Measurements from ENCODE around the gene FBXL4. TPM values are rescaled to one million over a fixed set of nuclear protein-coding genes. Genes with fewer than 3 reads are reported as not detected.

Gene FBXL4
- total RNA-seq, 1 donor from 2014 or later, result 12.6 TPM

DNA sequence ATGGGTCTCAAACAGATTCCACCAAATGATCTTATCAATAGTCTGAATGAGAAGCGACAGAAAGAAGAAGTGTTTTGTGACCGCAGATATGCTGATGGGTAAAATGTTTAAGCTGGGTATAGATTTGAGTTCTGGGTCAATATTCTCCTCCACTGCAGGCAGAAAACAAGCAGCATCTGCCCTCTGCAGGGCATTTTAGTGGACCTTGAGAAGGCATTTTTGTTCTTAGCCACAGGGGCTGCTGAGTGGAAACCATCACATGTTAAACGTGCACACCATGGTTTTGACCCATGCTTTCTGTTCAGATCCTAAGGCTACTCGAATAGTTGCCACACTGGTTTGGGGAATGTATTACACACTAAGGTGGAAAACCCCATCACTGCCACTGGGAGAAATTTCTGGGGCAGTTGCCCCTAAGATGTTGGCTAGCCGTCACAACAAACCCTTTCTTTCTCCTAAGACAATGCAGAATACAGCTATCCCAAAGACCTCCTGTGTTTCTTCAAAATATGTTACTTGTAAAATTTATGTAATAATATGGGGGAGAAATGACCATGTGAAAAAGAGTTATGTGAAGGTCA lies 107.9 kb downstream of the FBXL4 start:
- H3K4me1 Mint-ChIP-seq (ENCODE audit: low read depth), result peaks cover 15% of the 10 kb centered on the region
- no peaks in the 10 kb centered on the region for H3K36me3 Mint-ChIP-seq (ENCODE audit: low read depth)
- intact Hi-C loops (cut with micrococcal nuclease), result loop anchor here (10.0 kb wide), 1 partner anchor 505 kb away; the partner anchor contains the start of gene FAXC

DNA sequence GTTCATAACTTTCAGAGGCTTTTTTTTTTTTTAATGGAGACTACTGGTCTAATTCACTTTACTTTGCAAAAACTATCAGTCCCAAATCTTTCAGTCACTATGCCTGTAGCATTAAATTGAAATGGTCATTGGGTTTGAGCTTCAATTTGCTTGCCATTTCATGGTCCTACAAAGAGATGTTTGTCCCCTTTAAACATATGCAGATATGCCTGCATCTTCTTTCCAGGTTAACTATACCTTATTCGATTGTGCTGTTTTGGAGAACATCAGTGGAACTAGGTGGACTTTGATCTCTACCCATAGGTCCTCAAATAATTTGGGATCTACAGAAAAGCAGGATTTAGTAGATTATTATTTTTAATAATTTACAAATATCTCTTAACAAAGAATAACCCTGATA lies 108.8 kb downstream of the FBXL4 start:
- H3K9me3 Mint-ChIP-seq, result no peaks in the 10 kb centered on the region
- no peaks in the 10 kb centered on the region for H3K36me3 Mint-ChIP-seq (ENCODE audit: low read depth)
- no peak overlapping the region for H3K27ac Mint-ChIP-seq
- H3K4me3 Mint-ChIP-seq (ENCODE audit: low read depth), result no peak overlapping the region
- no peak for DNase-seq (ENCODE audit: low spot score)
- intact Hi-C loops (cut with micrococcal nuclease), result no loop called here
- H3K27me3 Mint-ChIP-seq (ENCODE audit: low read depth), result peaks cover 78% of the 10 kb centered on the region
- H3K4me1 Mint-ChIP-seq (ENCODE audit: low read depth), result peaks cover 14% of the 10 kb centered on the region

More for the DNA sequence above, 107.9 kb downstream of the FBXL4 start:
- no peak for DNase-seq (ENCODE audit: low spot score)
- Mint-ChIP-seq H3K27me3 (ENCODE audit: low read depth) (peaks cover 79% of the 10 kb centered on the region), H3K9me3 (no peaks in the 10 kb centered on the region), H3K4me3 (ENCODE audit: low read depth) (no peak overlapping the region), H3K27ac (no peak overlapping the region)

DNA sequence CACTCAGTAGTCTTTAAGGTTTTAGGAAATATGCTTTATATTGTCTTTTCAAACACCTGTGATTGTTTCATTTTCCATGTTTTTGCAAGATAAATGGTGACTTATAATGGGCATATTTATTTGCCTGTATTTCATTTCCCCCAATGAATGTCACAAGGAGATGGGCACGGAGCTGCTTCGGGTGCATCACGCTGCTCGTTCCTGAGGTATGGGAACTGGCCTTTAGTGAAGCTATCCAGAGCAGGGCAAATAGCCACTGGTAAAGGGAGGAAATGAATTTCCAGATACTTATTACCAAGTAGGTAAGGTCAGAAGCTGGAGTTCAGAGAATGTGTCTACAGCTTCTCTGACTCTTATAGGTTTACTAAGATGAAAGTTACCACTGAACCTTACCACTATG lies 109.7 kb downstream of the FBXL4 start:
- H3K27ac Mint-ChIP-seq, result no peak overlapping the region
- no peak overlapping the region for H3K4me3 Mint-ChIP-seq (ENCODE audit: low read depth)
- H3K9me3 Mint-ChIP-seq, result no peaks in the 10 kb centered on the region
- no peaks in the 10 kb centered on the region for H3K36me3 Mint-ChIP-seq (ENCODE audit: low read depth)
- peaks cover 24% of the 10 kb centered on the region for H3K4me1 Mint-ChIP-seq (ENCODE audit: low read depth)
- no peak for DNase-seq (ENCODE audit: low spot score)
- intact Hi-C loops (cut with micrococcal nuclease), result no loop called here
- H3K27me3 Mint-ChIP-seq (ENCODE audit: low read depth), result peaks cover 80% of the 10 kb centered on the region

DNA sequence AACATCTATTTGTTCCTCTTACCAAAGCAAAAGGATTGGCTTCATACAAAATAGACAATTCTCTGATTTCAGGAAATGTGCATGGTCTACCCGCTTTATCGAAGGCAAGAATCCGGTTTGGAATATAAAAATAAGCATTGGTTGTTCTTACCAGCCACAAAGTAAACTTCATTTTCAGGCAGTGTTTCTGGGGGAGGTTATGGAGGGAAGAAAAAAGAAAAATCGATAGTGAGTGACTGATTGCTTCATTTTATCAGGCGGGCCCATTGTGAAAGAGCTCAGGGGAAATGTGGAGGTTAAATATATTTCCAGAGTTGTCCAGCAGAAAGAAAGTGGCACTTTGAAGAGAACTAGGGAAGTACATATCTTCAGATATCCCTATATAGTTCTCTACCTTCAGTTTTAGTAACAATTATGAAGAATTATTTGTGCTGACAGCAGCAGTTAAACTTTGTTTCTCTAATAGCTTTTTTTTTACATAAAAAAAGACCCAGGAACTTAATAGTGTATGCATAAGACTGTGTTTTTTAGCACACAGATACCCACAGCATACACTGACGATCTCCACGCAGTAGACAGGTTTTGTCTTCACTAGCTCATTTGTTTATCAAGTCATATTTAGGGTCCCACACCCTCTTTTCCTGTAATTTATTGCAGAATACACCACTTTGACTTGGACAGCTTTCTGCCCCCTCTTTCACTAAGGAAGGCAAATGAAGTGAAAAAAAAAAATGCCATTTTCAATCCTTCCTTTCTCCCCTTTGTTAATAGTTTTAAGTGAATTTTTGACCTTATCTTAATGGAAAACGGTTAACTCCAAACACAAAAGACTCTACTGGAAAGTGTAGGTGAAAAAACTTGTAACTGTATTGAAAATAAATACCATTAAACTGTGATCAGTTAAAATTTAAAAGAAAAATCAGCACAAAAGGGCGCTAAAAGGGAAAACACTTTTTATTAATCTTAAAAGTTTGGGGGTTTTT lies 110.5 kb downstream of the FBXL4 start:
- no peaks in the 10 kb centered on the region for H3K36me3 Mint-ChIP-seq (ENCODE audit: low read depth)
- H3K4me3 Mint-ChIP-seq (ENCODE audit: low read depth), result no peak overlapping the region
- peaks cover 28% of the 10 kb centered on the region for H3K4me1 Mint-ChIP-seq (ENCODE audit: low read depth)
- H3K27ac Mint-ChIP-seq, result no peak overlapping the region
- no peak for DNase-seq (ENCODE audit: low spot score)
- H3K27me3 Mint-ChIP-seq (ENCODE audit: low read depth), result peaks cover 78% of the 10 kb centered on the region
- H3K9me3 Mint-ChIP-seq, result no peaks in the 10 kb centered on the region
- intact Hi-C loops (cut with micrococcal nuclease), result no loop called here

DNA sequence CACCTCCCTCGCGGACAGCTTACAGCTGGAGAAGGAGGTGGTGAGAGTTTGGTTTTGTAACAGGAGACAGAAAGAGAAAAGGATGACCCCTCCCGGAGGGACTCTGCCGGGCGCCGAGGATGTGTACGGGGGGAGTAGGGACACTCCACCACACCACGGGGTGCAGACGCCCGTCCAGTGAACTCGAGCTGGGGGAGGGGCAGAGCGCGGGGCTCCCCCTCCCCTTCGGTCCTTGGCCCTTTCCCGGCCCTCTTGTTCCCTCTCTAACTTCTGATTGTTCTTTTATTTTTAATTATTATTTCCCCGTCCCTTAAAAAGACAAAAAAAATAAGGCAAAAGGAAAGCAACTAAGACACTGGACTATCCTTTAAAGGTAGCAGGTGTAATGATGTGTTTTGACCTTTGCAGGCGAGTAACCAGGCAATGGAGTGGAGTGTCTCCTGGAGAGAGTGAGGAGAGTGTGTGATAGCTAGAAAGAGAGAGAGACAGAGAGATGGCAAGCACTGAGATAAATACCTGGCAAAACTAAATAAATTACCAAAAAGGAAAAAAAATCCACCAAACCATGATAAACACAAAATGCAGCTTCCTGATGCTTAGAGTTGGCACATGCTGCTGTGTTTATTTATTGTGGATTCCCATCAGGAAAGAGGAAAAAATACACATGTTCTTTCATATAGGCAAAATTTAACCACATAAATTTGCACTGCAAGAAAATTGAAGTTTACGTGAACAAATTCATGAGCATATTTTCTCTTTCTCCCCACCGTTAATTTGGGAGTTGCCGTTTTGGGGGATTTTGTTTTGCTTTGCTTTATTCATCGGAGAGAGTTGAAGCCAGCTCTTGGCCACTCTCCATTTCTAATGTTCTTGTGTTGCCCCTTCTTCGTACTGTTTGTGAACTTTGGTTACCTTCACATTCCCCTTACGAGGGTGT lies 111.5 kb downstream of the FBXL4 start:
- H3K4me3 Mint-ChIP-seq (ENCODE audit: low read depth), result no peak overlapping the region
- no peaks in the 10 kb centered on the region for H3K9me3 Mint-ChIP-seq
- no peaks in the 10 kb centered on the region for H3K36me3 Mint-ChIP-seq (ENCODE audit: low read depth)
- no peak for DNase-seq (ENCODE audit: low spot score)
- H3K27ac Mint-ChIP-seq, result no peak overlapping the region
- intact Hi-C loops (cut with micrococcal nuclease), result no loop called here
- H3K4me1 Mint-ChIP-seq (ENCODE audit: low read depth), result peaks cover 29% of the 10 kb centered on the region
- H3K27me3 Mint-ChIP-seq (ENCODE audit: low read depth), result peaks cover 76% of the 10 kb centered on the region

DNA sequence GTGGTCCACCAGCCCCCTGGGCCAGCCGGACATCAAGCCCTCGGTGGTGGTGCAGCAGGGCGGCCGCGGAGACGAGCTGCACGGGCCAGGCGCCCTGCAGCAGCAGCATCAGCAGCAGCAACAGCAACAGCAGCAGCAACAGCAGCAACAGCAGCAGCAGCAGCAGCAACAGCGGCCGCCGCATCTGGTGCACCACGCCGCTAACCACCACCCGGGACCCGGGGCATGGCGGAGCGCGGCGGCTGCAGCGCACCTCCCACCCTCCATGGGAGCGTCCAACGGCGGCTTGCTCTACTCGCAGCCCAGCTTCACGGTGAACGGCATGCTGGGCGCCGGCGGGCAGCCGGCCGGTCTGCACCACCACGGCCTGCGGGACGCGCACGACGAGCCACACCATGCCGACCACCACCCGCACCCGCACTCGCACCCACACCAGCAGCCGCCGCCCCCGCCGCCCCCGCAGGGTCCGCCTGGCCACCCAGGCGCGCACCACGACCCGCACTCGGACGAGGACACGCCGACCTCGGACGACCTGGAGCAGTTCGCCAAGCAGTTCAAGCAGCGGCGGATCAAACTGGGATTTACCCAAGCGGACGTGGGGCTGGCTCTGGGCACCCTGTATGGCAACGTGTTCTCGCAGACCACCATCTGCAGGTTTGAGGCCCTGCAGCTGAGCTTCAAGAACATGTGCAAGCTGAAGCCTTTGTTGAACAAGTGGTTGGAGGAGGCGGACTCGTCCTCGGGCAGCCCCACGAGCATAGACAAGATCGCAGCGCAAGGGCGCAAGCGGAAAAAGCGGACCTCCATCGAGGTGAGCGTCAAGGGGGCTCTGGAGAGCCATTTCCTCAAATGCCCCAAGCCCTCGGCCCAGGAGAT lies 112.4 kb downstream of the FBXL4 start:
- no peak overlapping the region for H3K27ac Mint-ChIP-seq

DNA sequence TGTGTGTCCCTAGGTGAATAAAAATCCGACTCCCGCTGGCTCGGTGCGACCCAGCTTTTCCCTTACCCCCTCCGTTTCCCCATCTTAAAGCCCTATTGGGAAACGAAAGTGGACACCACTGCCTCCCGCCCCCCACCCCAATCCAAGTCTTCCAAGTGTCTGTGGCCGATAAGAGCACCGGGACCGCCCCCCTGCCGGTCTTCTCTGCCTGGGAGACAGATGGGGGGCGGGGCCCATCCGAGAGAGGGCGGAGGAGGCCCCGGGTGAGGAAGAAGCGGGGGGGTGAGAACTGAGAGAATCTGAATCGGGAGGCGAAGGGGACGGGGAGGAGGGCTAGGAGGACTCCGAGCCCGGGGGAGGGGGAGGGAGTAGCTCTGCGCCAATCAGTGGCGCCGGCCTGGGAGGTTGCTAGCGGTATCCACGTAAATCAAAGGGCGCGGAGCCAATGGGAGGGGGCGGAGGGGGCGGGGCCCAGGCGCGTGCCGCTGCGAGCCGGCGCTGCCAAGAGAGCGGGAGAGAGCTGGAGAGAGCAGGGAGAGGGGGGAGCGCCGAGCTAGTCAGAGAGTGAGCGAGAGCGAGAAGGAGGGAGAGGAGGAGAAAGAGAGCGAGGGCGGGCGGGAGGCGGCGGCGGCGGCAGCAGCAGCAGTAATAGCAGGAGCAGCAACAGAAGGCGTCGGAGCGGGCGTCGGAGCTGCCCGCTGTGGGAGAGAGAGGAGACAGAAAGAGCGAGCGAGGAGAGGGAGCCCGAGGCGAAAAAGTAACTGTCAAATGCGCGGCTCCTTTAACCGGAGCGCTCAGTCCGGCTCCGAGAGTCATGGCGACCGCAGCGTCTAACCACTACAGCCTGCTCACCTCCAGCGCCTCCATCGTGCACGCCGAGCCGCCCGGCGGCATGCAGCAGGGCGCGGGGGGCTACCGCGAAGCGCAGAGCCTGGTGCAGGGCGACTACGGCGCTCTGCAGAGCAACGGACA lies 113.4 kb downstream of the FBXL4 start, which contains the start of gene POU3F2:
TSS of gene POU3F2 (plus strand) at position 515 of the 972 bp plus-strand sequence. CDS start at position 815, 300 bp downstream.
- intact Hi-C loops (cut with micrococcal nuclease), result loop anchor here (1.0 to 5.0 kb wide), 3 partner anchors 11 to 1628 kb away; no protein-coding TSS in a partner anchor
- H3K27ac Mint-ChIP-seq, result no peak within 1 kb of the TSS
- H3K9me3 Mint-ChIP-seq, result no peaks in the 10 kb centered on the region
- peaks cover 76% of the 10 kb centered on the region for H3K27me3 Mint-ChIP-seq (ENCODE audit: low read depth)
- peak within 1 kb of the TSS; percentile 77 for H3K4me3 Mint-ChIP-seq (ENCODE audit: low read depth)
- no peaks in the 10 kb centered on the region for H3K36me3 Mint-ChIP-seq (ENCODE audit: low read depth)
- DNase-seq (ENCODE audit: low spot score), result peak; percentile 38
- H3K4me1 Mint-ChIP-seq (ENCODE audit: low read depth), result peaks cover 30% of the 10 kb centered on the region

More for the DNA sequence above, 112.4 kb downstream of the FBXL4 start:
- H3K9me3 Mint-ChIP-seq, result no peaks in the 10 kb centered on the region
- H3K4me3 Mint-ChIP-seq (ENCODE audit: low read depth), result no peak overlapping the region
- no peaks in the 10 kb centered on the region for H3K36me3 Mint-ChIP-seq (ENCODE audit: low read depth)
- intact Hi-C loops (cut with micrococcal nuclease), result loop anchor here (2.0 kb wide), 1 partner anchor 1627 kb away; no protein-coding TSS in a partner anchor
- DNase-seq (ENCODE audit: low spot score), result no peak
- H3K27me3 Mint-ChIP-seq (ENCODE audit: low read depth), result peaks cover 78% of the 10 kb centered on the region
- peaks cover 31% of the 10 kb centered on the region for H3K4me1 Mint-ChIP-seq (ENCODE audit: low read depth)

DNA sequence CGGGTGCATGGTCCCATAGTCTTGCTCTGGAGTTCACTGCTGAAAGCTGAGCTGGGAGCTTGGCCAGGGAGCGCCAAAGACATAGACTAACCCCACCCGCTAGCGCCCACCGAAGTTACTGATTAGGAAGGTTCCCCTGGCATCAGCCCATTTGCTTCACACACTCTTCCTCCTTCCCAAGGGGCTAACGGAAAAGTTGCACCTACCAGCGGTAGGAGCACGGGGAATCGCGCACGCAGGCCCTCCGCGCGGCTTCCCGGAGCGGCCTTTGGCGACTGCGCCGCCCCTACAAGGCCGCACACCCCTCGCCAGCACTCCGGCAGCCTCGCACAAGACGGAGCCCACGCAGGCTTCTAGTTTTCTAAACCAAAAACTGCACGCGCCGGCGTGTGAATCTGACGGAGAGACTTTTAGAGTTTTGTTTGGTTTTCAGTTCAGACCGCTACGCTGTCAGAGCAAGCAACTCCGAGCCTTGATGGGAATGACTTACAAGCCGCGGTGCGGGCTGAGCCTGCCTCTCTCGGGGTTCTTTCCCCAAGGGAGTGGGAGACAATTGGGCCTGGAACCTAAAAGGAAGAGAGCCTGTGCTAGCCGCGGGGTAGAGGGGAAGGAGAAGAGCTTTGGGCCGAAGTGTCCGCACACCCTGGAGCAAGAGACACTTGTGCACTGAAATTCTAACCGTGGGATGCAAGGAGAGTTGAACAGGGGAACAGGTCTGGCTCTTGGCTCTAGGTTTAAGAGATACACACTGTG lies 114.3 kb downstream of the FBXL4 start:
- no peak for DNase-seq (ENCODE audit: low spot score)
- H3K4me1 Mint-ChIP-seq (ENCODE audit: low read depth), result peaks cover 30% of the 10 kb centered on the region
- H3K9me3 Mint-ChIP-seq, result no peaks in the 10 kb centered on the region

DNA sequence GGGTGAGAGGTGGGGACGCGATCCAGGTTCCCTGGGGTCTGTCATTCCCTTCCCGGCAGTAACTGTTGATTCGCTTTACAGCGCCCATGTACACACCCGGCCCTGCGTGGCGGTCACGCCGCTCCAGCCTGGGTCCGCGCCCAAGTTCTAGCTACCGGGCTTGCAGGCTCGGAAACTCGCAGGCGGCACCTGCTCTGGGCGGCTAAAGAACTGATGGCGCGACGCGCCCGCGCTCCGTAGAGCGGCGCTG lies 114.8 kb downstream of the FBXL4 start:
- Mint-ChIP-seq H3K27ac (no peak overlapping the region), H3K9me3 (no peaks in the 10 kb centered on the region), H3K4me1 (ENCODE audit: low read depth) (peaks cover 30% of the 10 kb centered on the region), H3K36me3 (ENCODE audit: low read depth) (no peaks in the 10 kb centered on the region), H3K27me3 (ENCODE audit: low read depth) (peaks cover 78% of the 10 kb centered on the region), H3K4me3 (ENCODE audit: low read depth) (peak overlapping the region; percentile 77)
- intact Hi-C loops (cut with micrococcal nuclease), result loop anchor here (2.0 to 5.0 kb wide), 2 partner anchors 776 to 1614 kb away; no protein-coding TSS in a partner anchor
- no peak for DNase-seq (ENCODE audit: low spot score)

More for the DNA sequence above, 114.3 kb downstream of the FBXL4 start:
- Mint-ChIP-seq H3K27ac (no peak overlapping the region), H3K4me3 (ENCODE audit: low read depth) (peak overlapping the region; percentile 77), H3K27me3 (ENCODE audit: low read depth) (peaks cover 78% of the 10 kb centered on the region), H3K36me3 (ENCODE audit: low read depth) (no peaks in the 10 kb centered on the region)
- intact Hi-C loops (cut with micrococcal nuclease), result loop anchor here (1.0 to 5.0 kb wide), 4 partner anchors 12 to 1629 kb away; no protein-coding TSS in a partner anchor

DNA sequence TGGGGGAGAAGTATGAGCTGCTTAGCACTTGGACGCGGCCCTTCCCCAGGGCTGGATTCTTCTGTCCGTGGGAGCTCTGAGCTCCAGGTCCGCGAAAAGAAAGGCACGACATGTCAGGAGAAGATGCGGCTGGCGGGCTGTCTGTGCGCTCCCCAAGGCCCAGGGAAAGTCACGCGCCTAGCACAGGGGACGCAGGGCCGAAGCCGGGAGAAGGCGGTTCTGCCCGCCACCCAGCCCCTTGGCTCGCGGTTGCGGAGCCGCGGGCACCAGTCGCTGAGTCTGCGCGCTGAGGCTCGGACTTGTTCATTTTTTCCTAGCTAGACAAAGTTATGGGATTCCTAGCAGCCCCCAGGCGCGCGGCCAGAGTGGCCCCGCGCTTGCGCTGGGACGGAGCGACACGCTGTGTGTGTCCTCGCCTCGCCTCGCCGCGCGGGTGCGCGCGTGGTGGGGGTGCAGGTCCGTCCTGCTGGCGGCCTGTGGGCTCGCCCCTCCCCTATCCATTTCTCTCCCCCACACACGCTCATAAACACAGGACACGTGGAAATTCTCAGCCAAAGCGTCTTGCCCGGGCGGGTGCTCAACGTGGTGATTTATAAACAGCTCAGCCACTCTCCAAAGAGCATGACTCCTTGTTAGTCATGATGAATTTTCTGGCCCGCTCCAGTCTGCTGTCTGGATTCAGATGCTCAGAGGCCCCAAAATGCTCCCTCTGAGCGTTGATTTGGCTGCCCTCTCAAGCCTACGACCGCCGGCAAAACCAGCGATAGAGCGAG lies 115.3 kb downstream of the FBXL4 start:
- H3K27me3 Mint-ChIP-seq (ENCODE audit: low read depth), result peaks cover 75% of the 10 kb centered on the region
- no peaks in the 10 kb centered on the region for H3K9me3 Mint-ChIP-seq
- H3K4me3 Mint-ChIP-seq (ENCODE audit: low read depth), result no peak overlapping the region
- peaks cover 30% of the 10 kb centered on the region for H3K4me1 Mint-ChIP-seq (ENCODE audit: low read depth)
- intact Hi-C loops (cut with micrococcal nuclease), result loop anchor here (2.0 to 5.0 kb wide), 2 partner anchors 776 to 1615 kb away; no protein-coding TSS in a partner anchor
- no peak overlapping the region for H3K27ac Mint-ChIP-seq
- H3K36me3 Mint-ChIP-seq (ENCODE audit: low read depth), result no peaks in the 10 kb centered on the region
- DNase-seq (ENCODE audit: low spot score), result no peak

Data from activated T-helper 2 cell treated with anti-CD3 and anti-CD28 coated beads, Interferon-gamma antibody, Interleukin-2, Interleukin-4, amounts not matched to agents 10 μg/mL and 5 μg/mL and 100 μg/mL, durations not matched to agents 14 hours and 24 hours and 36 hours (primary cell).